GM21529 (cell line): ENCODE data around the gene IFNGR1.

Source experiments
- ATAC-seq: cut with Tn5 transposase; IDR thresholded peaks from one replicate; pipeline ENCODE4 v1.9.1; 2021; ENCODE audit not compliant: unreplicated experiment

Gene IFNGR1

GRCh38 chr6:137177611-137178010, 41.6 kb downstream of the IFNGR1 start:
- ATAC-seq: no peak

GRCh38 chr6:137176729-137177128, 42.5 kb downstream of the IFNGR1 start:
- no peak for ATAC-seq

GRCh38 chr6:137175868-137176245, 43.3 kb downstream of the IFNGR1 start:
- ATAC-seq: no peak

- no peak for ATAC-seq
Observed at GRCh38 chr6:137175157-137175867, 43.9 kb downstream of the IFNGR1 start.

GRCh38 chr6:137173501-137173900, 45.7 kb downstream of the IFNGR1 start, which contains the start of gene IL22RA2:
TSS of gene IL22RA2 (minus strand) at chr6:137173644. CDS start at chr6:137161749, 11,895 bp downstream.
- ATAC-seq: no peak

GRCh38 chr6:137172734-137173431, 46.3 kb downstream of the IFNGR1 start:
- no peak for ATAC-seq

GRCh38 chr6:137171824-137172733, 47.1 kb downstream of the IFNGR1 start:
- ATAC-seq: peak; percentile 52

- ATAC-seq: no peak
Observed at GRCh38 chr6:137171053-137171374, 48.2 kb downstream of the IFNGR1 start.

GRCh38 chr6:137170266-137171052, 48.7 kb downstream of the IFNGR1 start:
- ATAC-seq: no peak

GRCh38 chr6:137167702-137168377, 51.3 kb downstream of the IFNGR1 start:
- ATAC-seq: no peak

GRCh38 chr6:137166247-137167098, 52.7 kb downstream of the IFNGR1 start:
- no peak for ATAC-seq

- peak; percentile 68 for ATAC-seq
Observed at GRCh38 chr6:137165375-137166246, 53.6 kb downstream of the IFNGR1 start.

GRCh38 chr6:137163732-137164318, 55.4 kb downstream of the IFNGR1 start:
- no peak for ATAC-seq

GRCh38 chr6:137162692-137163306, 56.4 kb downstream of the IFNGR1 start:
- no peak for ATAC-seq

- no peak for ATAC-seq
Observed at GRCh38 chr6:137161949-137162348, 57.2 kb downstream of the IFNGR1 start.

GRCh38 chr6:137160763-137161162, 58.4 kb downstream of the IFNGR1 start:
- ATAC-seq: no peak

- no peak for ATAC-seq
Observed at GRCh38 chr6:137159912-137160311, 59.3 kb downstream of the IFNGR1 start.

GRCh38 chr6:137157601-137158000, 61.6 kb downstream of the IFNGR1 start:
- no peak for ATAC-seq
